ENCODE data around the gene ORC6. TPM values are rescaled to one million over a fixed set of nuclear protein-coding genes. Genes with fewer than 3 reads are reported as not detected.

The ORC6 gene
- total RNA-seq, 1 donor from 2014 or later, result not detected

- TF ChIP-seq, protein P1, sequence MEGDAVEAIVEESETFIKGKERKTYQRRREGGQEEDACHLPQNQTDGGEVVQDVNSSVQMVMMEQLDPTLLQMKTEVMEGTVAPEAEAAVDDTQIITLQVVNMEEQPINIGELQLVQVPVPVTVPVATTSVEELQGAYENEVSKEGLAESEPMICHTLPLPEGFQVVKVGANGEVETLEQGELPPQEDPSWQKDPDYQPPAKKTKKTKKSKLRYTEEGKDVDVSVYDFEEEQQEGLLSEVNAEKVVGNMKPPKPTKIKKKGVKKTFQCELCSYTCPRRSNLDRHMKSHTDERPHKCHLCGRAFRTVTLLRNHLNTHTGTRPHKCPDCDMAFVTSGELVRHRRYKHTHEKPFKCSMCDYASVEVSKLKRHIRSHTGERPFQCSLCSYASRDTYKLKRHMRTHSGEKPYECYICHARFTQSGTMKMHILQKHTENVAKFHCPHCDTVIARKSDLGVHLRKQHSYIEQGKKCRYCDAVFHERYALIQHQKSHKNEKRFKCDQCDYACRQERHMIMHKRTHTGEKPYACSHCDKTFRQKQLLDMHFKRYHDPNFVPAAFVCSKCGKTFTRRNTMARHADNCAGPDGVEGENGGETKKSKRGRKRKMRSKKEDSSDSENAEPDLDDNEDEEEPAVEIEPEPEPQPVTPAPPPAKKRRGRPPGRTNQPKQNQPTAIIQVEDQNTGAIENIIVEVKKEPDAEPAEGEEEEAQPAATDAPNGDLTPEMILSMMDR (IDR thresholded peaks at IDR 0.05), result no peak
- Histone ChIP-seq H3K9me3 (no peaks in the 10 kb centered on the region), H3K4me3 (no peak overlapping the region), H3K4me1 (no peaks in the 10 kb centered on the region), H3K27me3 (no peaks in the 10 kb centered on the region), H3K27ac (no peak overlapping the region), H3K36me3 (no peaks in the 10 kb centered on the region)
- intact Hi-C loops (cut with DNase I), result no loop called here
- DNase-seq (ENCODE audit: low spot score in 2 of 2), result no peak
These were observed 31.2 kb downstream of the ORC6 start for GRCh38 chr16:46720619-46721018.

- DNase-seq (ENCODE audit: low spot score in 2 of 2), result no peak
- Histone ChIP-seq H3K27me3 (no peaks in the 10 kb centered on the region), H3K36me3 (no peaks in the 10 kb centered on the region), H3K4me1 (no peaks in the 10 kb centered on the region), H3K9me3 (no peaks in the 10 kb centered on the region), H3K27ac (no peak overlapping the region), H3K4me3 (no peak overlapping the region)
- TF ChIP-seq, protein P1 (IDR thresholded peaks at IDR 0.05), result no peak
- intact Hi-C loops (cut with DNase I), result no loop called here
These were observed 32.4 kb downstream of the ORC6 start for GRCh38 chr16:46721885-46722284.

DNA sequence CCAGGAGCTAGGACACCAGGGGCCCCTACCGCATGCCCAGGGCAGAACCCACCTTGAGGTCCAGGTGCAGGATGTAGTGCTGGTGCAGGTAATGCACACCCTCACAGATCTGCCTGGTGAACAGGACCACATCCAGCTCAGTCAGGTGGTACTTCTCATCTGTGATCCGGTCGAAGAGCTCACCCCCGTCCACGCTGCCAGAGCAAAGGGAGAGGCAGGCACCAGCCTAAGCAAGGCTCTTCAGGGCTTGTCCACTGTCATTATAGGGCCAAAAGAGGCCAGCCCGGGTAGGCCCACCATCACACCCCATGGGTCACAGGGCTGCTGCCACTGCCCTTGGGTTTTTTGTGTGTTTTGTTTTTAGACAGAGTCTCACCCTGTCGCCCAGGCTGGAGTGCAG, 37.7 kb downstream of the ORC6 start:
- H3K27ac ChIP-seq, result no peak overlapping the region
- H3K4me1 ChIP-seq, result no peaks in the 10 kb centered on the region
- H3K4me3 ChIP-seq, result no peak overlapping the region
- intact Hi-C loops (cut with DNase I), result no loop called here
- no peaks in the 10 kb centered on the region for H3K9me3 ChIP-seq
- H3K27me3 ChIP-seq, result no peaks in the 10 kb centered on the region
- no peaks in the 10 kb centered on the region for H3K36me3 ChIP-seq
- TF ChIP-seq, protein P1 (IDR thresholded peaks at IDR 0.05), result no peak
- DNase-seq (ENCODE audit: low spot score in 2 of 2), result peak in 1 of 2 donors; percentile 49

DNA sequence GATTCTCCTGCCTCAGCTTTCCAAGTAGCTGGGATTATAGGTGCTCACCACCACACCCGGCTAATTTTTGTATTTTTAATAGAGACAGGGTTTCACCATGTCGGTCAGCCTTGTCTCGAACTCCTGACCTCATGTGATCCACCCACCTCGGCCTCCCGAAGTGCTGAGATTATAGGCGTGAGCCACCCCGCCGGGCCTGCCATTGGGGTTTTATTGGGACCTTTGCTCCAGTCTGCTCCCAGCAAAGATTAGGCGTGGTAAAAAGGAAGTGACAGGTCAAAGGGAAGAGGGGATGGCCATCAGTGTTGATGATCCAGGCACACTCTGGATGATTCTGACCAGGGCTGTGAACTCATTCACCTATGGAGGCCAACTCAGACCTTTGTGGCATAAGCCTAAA, 38.2 kb downstream of the ORC6 start:
- intact Hi-C loops (cut with DNase I), result no loop called here
- H3K4me1 ChIP-seq, result no peaks in the 10 kb centered on the region
- H3K36me3 ChIP-seq, result no peaks in the 10 kb centered on the region
- no peak for DNase-seq (ENCODE audit: low spot score in 2 of 2)
- TF ChIP-seq, protein P1 (IDR thresholded peaks at IDR 0.05), result no peak
- no peak overlapping the region for H3K27ac ChIP-seq
- no peak overlapping the region for H3K4me3 ChIP-seq
- H3K9me3 ChIP-seq, result no peaks in the 10 kb centered on the region
- no peaks in the 10 kb centered on the region for H3K27me3 ChIP-seq

- intact Hi-C loops (cut with DNase I), result no loop called here
- H3K4me1 ChIP-seq, result no peaks in the 10 kb centered on the region
- TF ChIP-seq, protein P1 (IDR thresholded peaks at IDR 0.05), result no peak
- no peak overlapping the region for H3K4me3 ChIP-seq
- peak in 1 of 2 donors; percentile 49 for DNase-seq (ENCODE audit: low spot score in 2 of 2)
- no peaks in the 10 kb centered on the region for H3K27me3 ChIP-seq
- H3K36me3 ChIP-seq, result no peaks in the 10 kb centered on the region
- H3K27ac ChIP-seq, result no peak overlapping the region
- H3K9me3 ChIP-seq, result no peaks in the 10 kb centered on the region
These were observed 39.3 kb downstream of the ORC6 start for GRCh38 chr16:46728806-46729205.
